ENCODE measurements around the gene LHFPL2. TPM values are rescaled to one million over a fixed set of nuclear protein-coding genes. Genes with fewer than 3 reads are reported as not detected.

The LHFPL2 gene
- total RNA-seq, 6 experiments from 2014 or later = 14.4 to 18.9 (median 16.7) TPM

GRCh38 chr5:78573318-78573717 lies 75.3 kb downstream of the LHFPL2 start:
- Mint-ChIP-seq H3K36me3 (ENCODE audit: low read depth) (no peaks in the 10 kb centered on the region), H3K27me3 (ENCODE audit: insufficient read depth) (no peaks in the 10 kb centered on the region)
- TF ChIP-seq CTCF (IDR thresholded peaks at IDR 0.05) = no peak

GRCh38 chr5:78570646-78571045 lies 77.9 kb downstream of the LHFPL2 start:
- no peak overlapping the region for H3K27ac Mint-ChIP-seq
- DNase-seq = no peak
- H3K9me3 Mint-ChIP-seq = no peaks in the 10 kb centered on the region
- TF ChIP-seq CTCF (IDR thresholded peaks at IDR 0.05) = no peak
- no peaks in the 10 kb centered on the region for H3K27me3 Mint-ChIP-seq (ENCODE audit: insufficient read depth)
- no peak overlapping the region for H3K4me3 Mint-ChIP-seq
- no peaks in the 10 kb centered on the region for H3K36me3 Mint-ChIP-seq (ENCODE audit: low read depth)
- peaks cover 54% of the 10 kb centered on the region for H3K4me1 Mint-ChIP-seq (ENCODE audit: low read depth)

More at GRCh38 chr5:78573318-78573717, 75.3 kb downstream of the LHFPL2 start:
- H3K4me1 Mint-ChIP-seq (ENCODE audit: low read depth) = peaks cover 57% of the 10 kb centered on the region
- DNase-seq = no peak
- H3K4me3 Mint-ChIP-seq = no peak overlapping the region
- no peaks in the 10 kb centered on the region for H3K9me3 Mint-ChIP-seq
- no peak overlapping the region for H3K27ac Mint-ChIP-seq

GRCh38 chr5:78569441-78569840 lies 79.1 kb downstream of the LHFPL2 start:
- Mint-ChIP-seq H3K4me1 (ENCODE audit: low read depth) (peaks cover 41% of the 10 kb centered on the region), H3K27me3 (ENCODE audit: insufficient read depth) (no peaks in the 10 kb centered on the region), H3K9me3 (no peaks in the 10 kb centered on the region), H3K27ac (no peak overlapping the region), H3K36me3 (ENCODE audit: low read depth) (peaks cover 7% of the 10 kb centered on the region), H3K4me3 (no peak overlapping the region)
- DNase-seq = no peak
- no peak for TF ChIP-seq CTCF (IDR thresholded peaks at IDR 0.05)

GRCh38 chr5:78568676-78569075 lies 79.9 kb downstream of the LHFPL2 start:
- H3K9me3 Mint-ChIP-seq = no peaks in the 10 kb centered on the region
- no peak for DNase-seq
- no peak overlapping the region for H3K4me3 Mint-ChIP-seq
- no peak overlapping the region for H3K27ac Mint-ChIP-seq
- H3K36me3 Mint-ChIP-seq (ENCODE audit: low read depth) = peaks cover 8% of the 10 kb centered on the region
- peaks cover 39% of the 10 kb centered on the region for H3K4me1 Mint-ChIP-seq (ENCODE audit: low read depth)
- H3K27me3 Mint-ChIP-seq (ENCODE audit: insufficient read depth) = no peaks in the 10 kb centered on the region
- no peak for TF ChIP-seq CTCF (IDR thresholded peaks at IDR 0.05)

- DNase-seq = no peak
- peaks cover 41% of the 10 kb centered on the region for H3K4me1 Mint-ChIP-seq (ENCODE audit: low read depth)
- H3K4me3 Mint-ChIP-seq = no peak overlapping the region
- H3K27ac Mint-ChIP-seq = no peak overlapping the region
- TF ChIP-seq CTCF (IDR thresholded peaks at IDR 0.05) = no peak
- H3K27me3 Mint-ChIP-seq (ENCODE audit: insufficient read depth) = no peaks in the 10 kb centered on the region
- peaks cover 8% of the 10 kb centered on the region for H3K36me3 Mint-ChIP-seq (ENCODE audit: low read depth)
- H3K9me3 Mint-ChIP-seq = no peaks in the 10 kb centered on the region
These were observed 80.4 kb downstream of the LHFPL2 start for GRCh38 chr5:78568212-78568611.

GRCh38 chr5:78567617-78568016 lies 81.0 kb downstream of the LHFPL2 start:
- Mint-ChIP-seq H3K27ac (peak overlapping the region; percentile 54; the same call in 1 of the 2 replicates), H3K36me3 (ENCODE audit: low read depth) (peaks cover 8% of the 10 kb centered on the region), H3K27me3 (ENCODE audit: insufficient read depth) (no peaks in the 10 kb centered on the region), H3K4me1 (ENCODE audit: low read depth) (peaks cover 41% of the 10 kb centered on the region), H3K4me3 (no peak overlapping the region), H3K9me3 (no peaks in the 10 kb centered on the region)
- TF ChIP-seq CTCF (IDR thresholded peaks at IDR 0.05) = no peak
- DNase-seq = no peak

Measured in HFFc6 (cell line).